HL-60 (cell line): ENCODE data around the gene CATSPER4.

Experiments used
- GABPA ChIP-seq: IDR thresholded peaks from 2 replicates; pipeline ENCODE4 v1.6.1; 2012; ENCODE audit warnings: low read depth
- POLR2AphosphoS5 ChIP-seq: IDR thresholded peaks from 2 replicates; pipeline ENCODE4 v1.6.1; 2012; ENCODE audit warnings: low read depth
- REST ChIP-seq: IDR thresholded peaks from 2 replicates; pipeline ENCODE4 v1.6.1; 2012; ENCODE audit warnings: low read depth; ENCODE audit not compliant: insufficient replicate concordance
- TF ChIP-seq, protein P1 (sequence below): IDR thresholded peaks from one replicate; pipeline ENCODE4 v1.5.1; 2011; ENCODE audit warnings: low read length, control low read depth, inconsistent platforms; ENCODE audit not compliant: insufficient read depth

- TF ChIP-seq, protein P1, sequence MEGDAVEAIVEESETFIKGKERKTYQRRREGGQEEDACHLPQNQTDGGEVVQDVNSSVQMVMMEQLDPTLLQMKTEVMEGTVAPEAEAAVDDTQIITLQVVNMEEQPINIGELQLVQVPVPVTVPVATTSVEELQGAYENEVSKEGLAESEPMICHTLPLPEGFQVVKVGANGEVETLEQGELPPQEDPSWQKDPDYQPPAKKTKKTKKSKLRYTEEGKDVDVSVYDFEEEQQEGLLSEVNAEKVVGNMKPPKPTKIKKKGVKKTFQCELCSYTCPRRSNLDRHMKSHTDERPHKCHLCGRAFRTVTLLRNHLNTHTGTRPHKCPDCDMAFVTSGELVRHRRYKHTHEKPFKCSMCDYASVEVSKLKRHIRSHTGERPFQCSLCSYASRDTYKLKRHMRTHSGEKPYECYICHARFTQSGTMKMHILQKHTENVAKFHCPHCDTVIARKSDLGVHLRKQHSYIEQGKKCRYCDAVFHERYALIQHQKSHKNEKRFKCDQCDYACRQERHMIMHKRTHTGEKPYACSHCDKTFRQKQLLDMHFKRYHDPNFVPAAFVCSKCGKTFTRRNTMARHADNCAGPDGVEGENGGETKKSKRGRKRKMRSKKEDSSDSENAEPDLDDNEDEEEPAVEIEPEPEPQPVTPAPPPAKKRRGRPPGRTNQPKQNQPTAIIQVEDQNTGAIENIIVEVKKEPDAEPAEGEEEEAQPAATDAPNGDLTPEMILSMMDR = no peak
- TF ChIP-seq POLR2AphosphoS5 (no peak), REST (no peak), GABPA (no peak)
Observed at GRCh38 chr1:26197301-26197700, 6.9 kb downstream of the CATSPER4 start.
